Measurements from ENCODE around the gene NCOA5.

The NCOA5 gene

GRCh38 chr20:46081074-46081473 is 8.7 kb downstream of the NCOA5 start:
- no peaks in the 10 kb centered on the region for H3K27me3 ChIP-seq
- TF ChIP-seq, protein P1, sequence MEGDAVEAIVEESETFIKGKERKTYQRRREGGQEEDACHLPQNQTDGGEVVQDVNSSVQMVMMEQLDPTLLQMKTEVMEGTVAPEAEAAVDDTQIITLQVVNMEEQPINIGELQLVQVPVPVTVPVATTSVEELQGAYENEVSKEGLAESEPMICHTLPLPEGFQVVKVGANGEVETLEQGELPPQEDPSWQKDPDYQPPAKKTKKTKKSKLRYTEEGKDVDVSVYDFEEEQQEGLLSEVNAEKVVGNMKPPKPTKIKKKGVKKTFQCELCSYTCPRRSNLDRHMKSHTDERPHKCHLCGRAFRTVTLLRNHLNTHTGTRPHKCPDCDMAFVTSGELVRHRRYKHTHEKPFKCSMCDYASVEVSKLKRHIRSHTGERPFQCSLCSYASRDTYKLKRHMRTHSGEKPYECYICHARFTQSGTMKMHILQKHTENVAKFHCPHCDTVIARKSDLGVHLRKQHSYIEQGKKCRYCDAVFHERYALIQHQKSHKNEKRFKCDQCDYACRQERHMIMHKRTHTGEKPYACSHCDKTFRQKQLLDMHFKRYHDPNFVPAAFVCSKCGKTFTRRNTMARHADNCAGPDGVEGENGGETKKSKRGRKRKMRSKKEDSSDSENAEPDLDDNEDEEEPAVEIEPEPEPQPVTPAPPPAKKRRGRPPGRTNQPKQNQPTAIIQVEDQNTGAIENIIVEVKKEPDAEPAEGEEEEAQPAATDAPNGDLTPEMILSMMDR (IDR thresholded peaks at IDR 0.05): no peak
- DNase-seq: no peak
- peaks cover 0 to 64% (median 42%) of the 10 kb centered on the region in 4 donors for H3K4me1 ChIP-seq
- H3K27ac ChIP-seq: no peak overlapping the region
- peaks cover 11 to 30% (median 26%) of the 10 kb centered on the region in 3 donors for H3K36me3 ChIP-seq
- no peaks in the 10 kb centered on the region for H3K9me3 ChIP-seq
- intact Hi-C loops (cut with DNase I; ENCODE audit: low total_unique reads): no loop called here
- H3K4me3 ChIP-seq: no peak overlapping the region

DNA sequence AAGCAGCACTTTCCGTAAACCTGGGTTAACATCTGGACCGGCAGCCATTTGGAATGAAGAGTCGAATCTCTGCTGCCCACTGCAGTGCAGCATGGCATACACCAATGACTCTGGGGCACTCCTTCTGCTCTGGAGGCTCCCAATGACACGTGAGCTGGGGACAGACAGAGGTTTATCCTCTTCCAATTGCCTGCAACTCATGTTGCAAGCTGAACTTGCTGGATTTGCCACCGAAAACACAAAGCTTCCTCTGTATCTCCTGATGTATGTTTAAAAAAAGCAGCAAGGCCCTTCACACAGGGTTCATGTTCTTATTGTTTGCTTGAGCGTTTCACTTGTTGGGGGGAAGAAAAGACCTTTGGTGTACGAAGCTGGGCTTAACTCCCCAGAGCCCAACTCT is 10.8 kb downstream of the NCOA5 start:
- H3K4me3 ChIP-seq: no peak overlapping the region
- TF ChIP-seq, protein P1 (IDR thresholded peaks at IDR 0.05): no peak
- H3K4me1 ChIP-seq: peaks cover 0 to 42% (median 25%) of the 10 kb centered on the region in 4 donors
- no peak for DNase-seq
- no peak overlapping the region for H3K27ac ChIP-seq
- intact Hi-C loops (cut with DNase I; ENCODE audit: low total_unique reads): no loop called here
- H3K9me3 ChIP-seq: no peaks in the 10 kb centered on the region
- H3K27me3 ChIP-seq: no peaks in the 10 kb centered on the region
- peaks cover 28 to 51% (median 43%) of the 10 kb centered on the region in 3 donors for H3K36me3 ChIP-seq

DNA sequence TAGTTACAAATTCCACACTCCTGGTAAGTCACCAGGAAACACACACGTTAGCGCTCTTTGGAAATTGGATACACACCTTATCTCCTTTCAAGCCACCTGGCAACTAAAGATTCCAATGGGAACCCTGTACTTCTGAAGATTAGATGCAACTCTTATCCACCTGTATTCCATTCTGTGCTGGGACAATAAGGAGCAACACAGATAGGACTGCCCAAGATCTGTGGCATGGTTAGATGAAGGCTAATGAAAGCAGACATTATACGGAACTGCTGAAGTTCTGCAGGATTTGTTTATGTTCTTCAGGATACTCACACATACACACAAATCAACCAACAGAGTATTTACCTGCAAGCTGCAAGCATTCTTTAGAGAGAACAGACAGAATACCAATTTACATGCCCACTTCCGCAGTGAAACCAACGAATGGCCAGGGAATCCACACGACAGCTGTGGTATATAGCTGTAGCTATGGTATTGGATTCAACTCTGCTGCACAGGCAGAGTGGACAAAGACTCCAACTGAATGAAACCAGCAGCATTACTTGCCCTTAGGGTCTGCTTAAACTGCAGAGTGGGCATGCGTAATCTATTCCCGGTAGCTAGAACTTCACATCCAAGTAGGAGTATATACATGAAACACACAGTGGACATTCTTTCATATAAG is 12.0 kb downstream of the NCOA5 start:
- Histone ChIP-seq H3K4me3 (no peak overlapping the region), H3K27ac (no peak overlapping the region), H3K9me3 (no peaks in the 10 kb centered on the region), H3K4me1 (peaks cover 0 to 31% (median 16%) of the 10 kb centered on the region in 4 donors), H3K27me3 (no peaks in the 10 kb centered on the region), H3K36me3 (peaks cover 36 to 55% (median 50%) of the 10 kb centered on the region in 3 donors)
- no peak for DNase-seq
- intact Hi-C loops (cut with DNase I; ENCODE audit: low total_unique reads): no loop called here
- TF ChIP-seq, protein P1 (IDR thresholded peaks at IDR 0.05): no peak

- H3K4me3 ChIP-seq: no peak overlapping the region
- TF ChIP-seq, protein P1 (IDR thresholded peaks at IDR 0.05): no peak
- H3K36me3 ChIP-seq: peaks cover 36 to 55% (median 50%) of the 10 kb centered on the region in 3 donors
- H3K4me1 ChIP-seq: peaks cover 0 to 21% (median 8%) of the 10 kb centered on the region in 4 donors
- no peak overlapping the region for H3K27ac ChIP-seq
- no peaks in the 10 kb centered on the region for H3K9me3 ChIP-seq
- no peak for DNase-seq
- H3K27me3 ChIP-seq: no peaks in the 10 kb centered on the region
- intact Hi-C loops (cut with DNase I; ENCODE audit: low total_unique reads): no loop called here
Measured at GRCh38 chr20:46076806-46077205, 13.0 kb downstream of the NCOA5 start.

DNA sequence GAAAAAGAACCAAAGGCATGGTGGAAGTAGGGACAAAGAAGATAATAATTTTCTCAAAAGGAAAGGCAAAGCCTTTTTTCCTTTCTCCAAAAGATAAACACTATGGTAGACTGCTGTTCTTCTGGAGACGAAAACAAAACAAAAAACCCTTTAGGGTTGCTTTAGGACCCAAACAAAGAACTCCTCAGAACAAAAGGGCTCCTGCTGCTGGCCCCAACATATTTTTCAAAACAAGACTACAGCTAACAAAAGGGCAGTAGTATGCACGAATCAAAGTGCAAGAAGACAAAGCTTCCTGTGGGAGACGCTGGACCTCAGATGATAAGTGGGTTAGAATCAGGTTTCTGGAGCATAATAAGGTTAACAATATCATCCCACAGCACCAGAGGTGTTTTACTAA is 15.8 kb downstream of the NCOA5 start:
- no peaks in the 10 kb centered on the region for H3K27me3 ChIP-seq
- no peak for DNase-seq
- intact Hi-C loops (cut with DNase I; ENCODE audit: low total_unique reads): no loop called here
- H3K4me3 ChIP-seq: no peak overlapping the region
- H3K36me3 ChIP-seq: peaks cover 45 to 67% (median 59%) of the 10 kb centered on the region in 3 donors
- no peak overlapping the region for H3K27ac ChIP-seq
- TF ChIP-seq, protein P1 (IDR thresholded peaks at IDR 0.05): no peak
- no peaks in the 10 kb centered on the region for H3K9me3 ChIP-seq
- peaks cover 0 to 4% (median 2%) of the 10 kb centered on the region in 4 donors for H3K4me1 ChIP-seq

All from tibial artery (tissue), 4 donors.